CD4-positive, alpha-beta T cell treated with Interleukin-1 beta for 1 hour (primary cell): ENCODE data around the gene CTSE.
"Not testable (repeated sequence)": the region's sequence is repeated elsewhere in the genome, so short reads cannot be mapped to it uniquely, and the experiment has no call there.

Source experiments
- DNase-seq, 2 donors: peaks; one replicate each; pipeline ENCODE4 v3.0.0-alpha.2; 2020 to 2022

CTSE gene

GRCh38 chr1:206023695-206024094, at the start of gene CTSE:
TSS of gene CTSE (minus strand) at chr1:206023895. CDS start at chr1:206023791, 104 bp downstream.
- DNase-seq = no peak

GRCh38 chr1:206070627-206071304, 47.1 kb upstream of the CTSE start:
- no peak for DNase-seq

- DNase-seq = no peak
Observed at GRCh38 chr1:206068314-206068713, 44.6 kb upstream of the CTSE start.

GRCh38 chr1:206067486-206068227, 44.0 kb upstream of the CTSE start:
- DNase-seq = no peak

- DNase-seq = no peak
Observed at GRCh38 chr1:206066479-206067171, 42.9 kb upstream of the CTSE start.

GRCh38 chr1:206065547-206066145, 42.0 kb upstream of the CTSE start:
- DNase-seq = no peak

- DNase-seq = not testable (repeated sequence)
Observed at GRCh38 chr1:206064501-206064900, 40.8 kb upstream of the CTSE start.

- DNase-seq = not testable (repeated sequence)
Observed at GRCh38 chr1:206064001-206064400, 40.3 kb upstream of the CTSE start.

GRCh38 chr1:206062464-206062863, 38.8 kb upstream of the CTSE start:
- no peak for DNase-seq

GRCh38 chr1:206060844-206061243, 37.1 kb upstream of the CTSE start:
- DNase-seq = no peak

- no peak for DNase-seq
Observed at GRCh38 chr1:206059355-206059915, 35.7 kb upstream of the CTSE start.

GRCh38 chr1:206058927-206059292, 35.2 kb upstream of the CTSE start:
- no peak for DNase-seq

GRCh38 chr1:206058289-206058926, 34.7 kb upstream of the CTSE start:
- DNase-seq = not testable (repeated sequence)

GRCh38 chr1:206055639-206056323, 32.1 kb upstream of the CTSE start:
- not testable (repeated sequence) for DNase-seq

- DNase-seq = not testable (repeated sequence)
Observed at GRCh38 chr1:206055069-206055625, 31.5 kb upstream of the CTSE start.

GRCh38 chr1:206053616-206054015, 29.9 kb upstream of the CTSE start:
- DNase-seq = not testable (repeated sequence)

- DNase-seq = peak in 1 of 2 donors; percentile 19
Observed at GRCh38 chr1:206052919-206053610, 29.4 kb upstream of the CTSE start, which contains the start of gene RHEX. TSS of gene RHEX (plus strand) at chr1:206053173. CDS start at chr1:206097829, 44,656 bp downstream.

- not testable (repeated sequence) for DNase-seq
Observed at GRCh38 chr1:206052231-206052865, 28.7 kb upstream of the CTSE start.

- peak; percentile 42 to 84 for DNase-seq
Observed at GRCh38 chr1:206050655-206051235, 27.1 kb upstream of the CTSE start.
